ENCODE results near the gene GTF3C4.

DNA sequence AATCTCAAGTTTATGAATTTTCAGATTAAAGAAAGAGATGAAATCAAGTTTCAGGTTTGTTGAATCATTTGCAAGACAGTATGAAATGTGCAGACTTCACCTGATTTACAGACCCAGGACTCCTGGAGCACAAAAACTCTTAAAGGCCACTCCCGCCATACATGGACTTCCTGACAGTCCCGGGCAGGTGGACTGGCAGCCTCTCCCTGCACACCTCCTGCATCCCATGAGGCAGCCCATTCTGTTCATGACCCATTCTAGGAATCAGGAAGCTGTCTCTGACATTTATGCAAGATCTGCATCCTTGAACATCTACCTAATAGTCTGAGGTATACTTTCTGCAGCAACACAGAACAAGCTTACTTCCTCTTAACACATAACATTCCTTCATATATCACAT, 6.4 kb upstream of the GTF3C4 start:
- TF ChIP-seq, protein P1, sequence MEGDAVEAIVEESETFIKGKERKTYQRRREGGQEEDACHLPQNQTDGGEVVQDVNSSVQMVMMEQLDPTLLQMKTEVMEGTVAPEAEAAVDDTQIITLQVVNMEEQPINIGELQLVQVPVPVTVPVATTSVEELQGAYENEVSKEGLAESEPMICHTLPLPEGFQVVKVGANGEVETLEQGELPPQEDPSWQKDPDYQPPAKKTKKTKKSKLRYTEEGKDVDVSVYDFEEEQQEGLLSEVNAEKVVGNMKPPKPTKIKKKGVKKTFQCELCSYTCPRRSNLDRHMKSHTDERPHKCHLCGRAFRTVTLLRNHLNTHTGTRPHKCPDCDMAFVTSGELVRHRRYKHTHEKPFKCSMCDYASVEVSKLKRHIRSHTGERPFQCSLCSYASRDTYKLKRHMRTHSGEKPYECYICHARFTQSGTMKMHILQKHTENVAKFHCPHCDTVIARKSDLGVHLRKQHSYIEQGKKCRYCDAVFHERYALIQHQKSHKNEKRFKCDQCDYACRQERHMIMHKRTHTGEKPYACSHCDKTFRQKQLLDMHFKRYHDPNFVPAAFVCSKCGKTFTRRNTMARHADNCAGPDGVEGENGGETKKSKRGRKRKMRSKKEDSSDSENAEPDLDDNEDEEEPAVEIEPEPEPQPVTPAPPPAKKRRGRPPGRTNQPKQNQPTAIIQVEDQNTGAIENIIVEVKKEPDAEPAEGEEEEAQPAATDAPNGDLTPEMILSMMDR (conservative IDR thresholded peaks at IDR 0.05; ENCODE audit: low read depth, low read length), result no peak
- TF ChIP-seq EZH2 (IDR thresholded peaks at IDR 0.05; ENCODE audit: borderline replicate concordance, low read depth, low read length, poor library complexity, severe bottlenecking), result no peak

Measured in A673 (cell line).